Ectodermal cell (in vitro differentiated cells): ENCODE data around the gene DEFB113.

Experiments used
- H3K27ac ChIP-seq: 2 replicates; pipeline ENCODE4 v1.7.0; 2013; ENCODE audit warnings: mild to moderate bottlenecking, low read depth, low read length; ENCODE audit not compliant: insufficient read depth, poor library complexity, severe bottlenecking
- H3K27me3 ChIP-seq: 2 replicates; pipeline ENCODE4 v1.7.0; 2013; ENCODE audit warnings: mild to moderate bottlenecking, low read length; ENCODE audit not compliant: insufficient read depth, control insufficient read depth, poor library complexity, severe bottlenecking
- H3K36me3 ChIP-seq: one replicate; pipeline ENCODE4 v1.7.0; 2013; ENCODE audit warnings: low read length; ENCODE audit not compliant: control insufficient read depth, insufficient read depth
- H3K4me1 ChIP-seq: one replicate; pipeline ENCODE4 v1.7.0; 2013; ENCODE audit warnings: low read length; ENCODE audit not compliant: control insufficient read depth, insufficient read depth
- H3K4me3 ChIP-seq: 2 replicates; pipeline ENCODE4 v1.7.0; 2013; ENCODE audit warnings: low read depth, low read length, control low read depth; ENCODE audit not compliant: insufficient read depth
- H3K9me3 ChIP-seq: 2 replicates; pipeline ENCODE4 v1.7.0; 2013; ENCODE audit warnings: mild to moderate bottlenecking, low read length, moderate library complexity; ENCODE audit not compliant: control insufficient read depth
- WGBS, 2 experiments: methylation state at CpG; one replicate each; pipeline ENCODE4 v1.1.7; 2013; ENCODE audit warnings: missing lambda C conversion rate in 2 of 2; 5-methylcytosine and 5-hydroxymethylcytosine counted together

DEFB113 gene

GRCh38 chr6:49919261-49919660, 50.2 kb downstream of the DEFB113 start:
- no peak overlapping the region for H3K27ac ChIP-seq
- H3K4me1 ChIP-seq: peaks cover 14% of the 10 kb centered on the region
- 81 to 88% methylated on average over 3 to 4 of the region's 4 CpGs for WGBS, 2 experiments
- no peaks in the 10 kb centered on the region for H3K9me3 ChIP-seq
- H3K4me3 ChIP-seq: no peak overlapping the region
- no peaks in the 10 kb centered on the region for H3K27me3 ChIP-seq
- H3K36me3 ChIP-seq: no peaks in the 10 kb centered on the region

GRCh38 chr6:49918787-49919186, 50.6 kb downstream of the DEFB113 start:
- H3K27ac ChIP-seq: no peak overlapping the region
- 6 to 21% methylated on average over 2 of the region's 2 CpGs for WGBS, 2 experiments
- H3K36me3 ChIP-seq: no peaks in the 10 kb centered on the region
- no peaks in the 10 kb centered on the region for H3K27me3 ChIP-seq
- H3K4me1 ChIP-seq: peaks cover 14% of the 10 kb centered on the region
- H3K9me3 ChIP-seq: no peaks in the 10 kb centered on the region
- no peak overlapping the region for H3K4me3 ChIP-seq
